ENCODE measurements around the gene EFCAB6. TPM values are rescaled to one million over a fixed set of nuclear protein-coding genes. Genes with fewer than 3 reads are reported as not detected.

Gene EFCAB6
- total and polyA plus RNA-seq, 3 donors from 2014 or later = 41.3 to 108 (median 81.5) TPM

DNA sequence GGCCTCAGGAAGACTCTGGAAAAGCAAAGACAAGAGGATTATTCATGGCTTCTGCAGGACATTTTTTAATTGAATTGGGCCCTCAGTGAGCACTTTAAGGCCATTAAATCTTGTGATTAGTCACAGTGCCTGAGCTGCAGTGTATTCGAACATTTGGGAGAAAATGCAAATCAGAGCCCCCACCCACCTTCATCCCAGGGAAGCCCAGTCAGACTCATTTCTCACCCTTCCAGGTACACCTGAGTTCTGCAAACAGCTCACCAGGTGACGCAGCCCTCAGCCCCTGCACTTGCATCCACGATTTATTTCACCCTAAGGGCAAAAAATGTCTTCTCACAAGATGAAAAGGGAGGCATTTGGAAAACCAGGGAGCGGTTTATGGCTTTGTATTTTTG is 271.6 kb downstream of the EFCAB6 start:
- no peak overlapping the region for H3K4me3 ChIP-seq
- no peak for DNase-seq
- no peaks in the 10 kb centered on the region for H3K36me3 ChIP-seq (ENCODE audit: low read depth, missing control alignments)
- TF ChIP-seq, protein P1, sequence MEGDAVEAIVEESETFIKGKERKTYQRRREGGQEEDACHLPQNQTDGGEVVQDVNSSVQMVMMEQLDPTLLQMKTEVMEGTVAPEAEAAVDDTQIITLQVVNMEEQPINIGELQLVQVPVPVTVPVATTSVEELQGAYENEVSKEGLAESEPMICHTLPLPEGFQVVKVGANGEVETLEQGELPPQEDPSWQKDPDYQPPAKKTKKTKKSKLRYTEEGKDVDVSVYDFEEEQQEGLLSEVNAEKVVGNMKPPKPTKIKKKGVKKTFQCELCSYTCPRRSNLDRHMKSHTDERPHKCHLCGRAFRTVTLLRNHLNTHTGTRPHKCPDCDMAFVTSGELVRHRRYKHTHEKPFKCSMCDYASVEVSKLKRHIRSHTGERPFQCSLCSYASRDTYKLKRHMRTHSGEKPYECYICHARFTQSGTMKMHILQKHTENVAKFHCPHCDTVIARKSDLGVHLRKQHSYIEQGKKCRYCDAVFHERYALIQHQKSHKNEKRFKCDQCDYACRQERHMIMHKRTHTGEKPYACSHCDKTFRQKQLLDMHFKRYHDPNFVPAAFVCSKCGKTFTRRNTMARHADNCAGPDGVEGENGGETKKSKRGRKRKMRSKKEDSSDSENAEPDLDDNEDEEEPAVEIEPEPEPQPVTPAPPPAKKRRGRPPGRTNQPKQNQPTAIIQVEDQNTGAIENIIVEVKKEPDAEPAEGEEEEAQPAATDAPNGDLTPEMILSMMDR (IDR thresholded peaks at IDR 0.05) = no peak
- TF ChIP-seq POLR2A (IDR thresholded peaks at IDR 0.05) = no peak
- intact Hi-C loops (cut with DNase I; ENCODE audit: low total_unique reads) = no loop called here
- no peaks in the 10 kb centered on the region for H3K27me3 ChIP-seq
- no peak overlapping the region for H3K27ac ChIP-seq
- no peaks in the 10 kb centered on the region for H3K4me1 ChIP-seq
- H3K9me3 ChIP-seq = no peaks in the 10 kb centered on the region
- WGBS, 2 donors = 83 to 88% methylated on average over 4 of the region's 4 CpGs

- Histone ChIP-seq H3K9me3 (no peaks in the 10 kb centered on the region), H3K27ac (no peak overlapping the region), H3K4me1 (no peaks in the 10 kb centered on the region), H3K36me3 (ENCODE audit: low read depth, missing control alignments) (no peaks in the 10 kb centered on the region), H3K27me3 (no peaks in the 10 kb centered on the region), H3K4me3 (no peak overlapping the region)
- intact Hi-C loops (cut with DNase I; ENCODE audit: low total_unique reads) = no loop called here
- 83 to 96% methylated on average over 22 to 31 of the region's 31 CpGs for WGBS, 2 donors
- no peak for DNase-seq
- TF ChIP-seq POLR2A (IDR thresholded peaks at IDR 0.05) = no peak
- TF ChIP-seq, protein P1 (IDR thresholded peaks at IDR 0.05) = no peak
Measured at GRCh38 chr22:43539572-43540528, 272.3 kb downstream of the EFCAB6 start.

- H3K27me3 ChIP-seq = no peaks in the 10 kb centered on the region
- no peaks in the 10 kb centered on the region for H3K9me3 ChIP-seq
- no peaks in the 10 kb centered on the region for H3K4me1 ChIP-seq
- WGBS, 2 donors = 93 to 95% methylated on average over 14 of the region's 14 CpGs
- no peak overlapping the region for H3K4me3 ChIP-seq
- intact Hi-C loops (cut with DNase I; ENCODE audit: low total_unique reads) = no loop called here
- H3K27ac ChIP-seq = no peak overlapping the region
- no peaks in the 10 kb centered on the region for H3K36me3 ChIP-seq (ENCODE audit: low read depth, missing control alignments)
- TF ChIP-seq, protein P1 (IDR thresholded peaks at IDR 0.05) = no peak
- TF ChIP-seq POLR2A (IDR thresholded peaks at IDR 0.05) = no peak
- DNase-seq = no peak
Measured at GRCh38 chr22:43537019-43537585, 275.0 kb downstream of the EFCAB6 start.

DNA sequence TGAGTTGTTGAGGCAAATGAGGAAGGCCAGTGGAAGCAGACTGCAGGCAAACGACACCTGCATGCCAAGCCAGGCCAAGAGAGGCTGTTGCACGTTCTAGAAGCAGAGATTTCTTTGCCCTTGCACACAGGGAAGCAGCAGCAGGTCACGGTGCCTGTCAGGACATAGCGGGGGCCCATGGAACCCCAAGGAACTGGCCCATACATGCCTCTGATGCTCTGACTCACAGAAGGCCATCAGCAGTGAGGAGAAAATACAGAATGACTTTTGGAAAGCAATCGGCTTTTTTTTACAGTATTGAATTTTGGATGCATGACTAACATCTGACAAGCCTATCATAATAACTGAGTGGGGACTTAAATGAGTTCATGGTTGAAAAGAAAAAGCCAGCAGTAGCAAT is 276.4 kb downstream of the EFCAB6 start:
- DNase-seq = peak; percentile 13
- Histone ChIP-seq H3K4me1 (no peaks in the 10 kb centered on the region), H3K36me3 (ENCODE audit: low read depth, missing control alignments) (no peaks in the 10 kb centered on the region)

More for the DNA sequence above, 276.4 kb downstream of the EFCAB6 start:
- no peak for TF ChIP-seq POLR2A (IDR thresholded peaks at IDR 0.05)
- TF ChIP-seq, protein P1 (IDR thresholded peaks at IDR 0.05) = no peak
- intact Hi-C loops (cut with DNase I; ENCODE audit: low total_unique reads) = no loop called here
- H3K4me3 ChIP-seq = no peak overlapping the region
- H3K27ac ChIP-seq = no peak overlapping the region
- H3K9me3 ChIP-seq = no peaks in the 10 kb centered on the region
- WGBS, 2 donors = 77 to 84% methylated on average over 5 of the region's 5 CpGs
- H3K27me3 ChIP-seq = no peaks in the 10 kb centered on the region
